ENCODE measurements around the gene SIRT4.
"Not testable (repeated sequence)": the region's sequence is repeated elsewhere in the genome, so short reads cannot be mapped to it uniquely, and the experiment has no call there.

Gene SIRT4

GRCh38 chr12:120301962-120302815 lies at the start of gene SIRT4:
Gene SIRT4, plus strand, starts transcription at chr12:120302321. Its CDS starts 1,241 bp downstream, at chr12:120303562.
- peak; percentile 84 for DNase-seq

GRCh38 chr12:120253313-120253712 lies 48.8 kb upstream of the SIRT4 start:
- not testable (repeated sequence) for DNase-seq

GRCh38 chr12:120254809-120255208 lies 47.3 kb upstream of the SIRT4 start:
- DNase-seq = no peak

GRCh38 chr12:120257041-120257821 lies 44.9 kb upstream of the SIRT4 start:
- DNase-seq = no peak

GRCh38 chr12:120258323-120258896 lies 43.7 kb upstream of the SIRT4 start:
- DNase-seq = no peak

- DNase-seq = no peak
Measured at GRCh38 chr12:120259418-120260202, 42.5 kb upstream of the SIRT4 start.

GRCh38 chr12:120260607-120261006 lies 41.5 kb upstream of the SIRT4 start:
- DNase-seq = no peak

GRCh38 chr12:120261951-120262851 lies 39.9 kb upstream of the SIRT4 start:
- no peak for DNase-seq

GRCh38 chr12:120262852-120263747 lies 39.0 kb upstream of the SIRT4 start:
- DNase-seq = no peak

- DNase-seq = no peak
Measured at GRCh38 chr12:120263748-120264085, 38.4 kb upstream of the SIRT4 start.

GRCh38 chr12:120264086-120264903 lies 37.8 kb upstream of the SIRT4 start:
- no peak for DNase-seq

- no peak for DNase-seq
Measured at GRCh38 chr12:120264904-120265472, 37.1 kb upstream of the SIRT4 start.

- DNase-seq = peak; percentile 90
Measured at GRCh38 chr12:120265473-120266179, 36.5 kb upstream of the SIRT4 start, which contains the start of gene PXN. Gene PXN, minus strand, starts transcription at chr12:120265730. Its CDS starts 101 bp downstream, at chr12:120265629.

- no peak for DNase-seq
Measured at GRCh38 chr12:120266180-120266870, 35.8 kb upstream of the SIRT4 start.

- DNase-seq = no peak
Measured at GRCh38 chr12:120267736-120268135, 34.4 kb upstream of the SIRT4 start.

GRCh38 chr12:120276734-120277133 lies 25.4 kb upstream of the SIRT4 start:
- no peak for DNase-seq

- no peak for DNase-seq
Measured at GRCh38 chr12:120278137-120279069, 23.7 kb upstream of the SIRT4 start.
